ENCODE measurements around the gene CSF2RB. TPM values are rescaled to one million over a fixed set of nuclear protein-coding genes. Genes with fewer than 3 reads are reported as not detected.

The CSF2RB gene
- 0.05 to 0.19 TPM (median 0.08 TPM) in 3 replicates for total RNA-seq
- long read RNA-seq, result 0 reads

GRCh38 chr22:36913427-36914389 lies at the start of gene CSF2RB:
Gene CSF2RB, plus strand, starts transcription at chr22:36913628. Its CDS starts 8,580 bp downstream, at chr22:36922208.
- H3K4me3 Mint-ChIP-seq (ENCODE audit: unreplicated experiment), result peak within 1 kb of the TSS; percentile 10
- no peaks in the 10 kb centered on the region for H3K36me3 Mint-ChIP-seq (ENCODE audit: low read depth)
- H3K9me3 Mint-ChIP-seq (ENCODE audit: low read depth), result no peaks in the 10 kb centered on the region
- TF ChIP-seq, protein P1, sequence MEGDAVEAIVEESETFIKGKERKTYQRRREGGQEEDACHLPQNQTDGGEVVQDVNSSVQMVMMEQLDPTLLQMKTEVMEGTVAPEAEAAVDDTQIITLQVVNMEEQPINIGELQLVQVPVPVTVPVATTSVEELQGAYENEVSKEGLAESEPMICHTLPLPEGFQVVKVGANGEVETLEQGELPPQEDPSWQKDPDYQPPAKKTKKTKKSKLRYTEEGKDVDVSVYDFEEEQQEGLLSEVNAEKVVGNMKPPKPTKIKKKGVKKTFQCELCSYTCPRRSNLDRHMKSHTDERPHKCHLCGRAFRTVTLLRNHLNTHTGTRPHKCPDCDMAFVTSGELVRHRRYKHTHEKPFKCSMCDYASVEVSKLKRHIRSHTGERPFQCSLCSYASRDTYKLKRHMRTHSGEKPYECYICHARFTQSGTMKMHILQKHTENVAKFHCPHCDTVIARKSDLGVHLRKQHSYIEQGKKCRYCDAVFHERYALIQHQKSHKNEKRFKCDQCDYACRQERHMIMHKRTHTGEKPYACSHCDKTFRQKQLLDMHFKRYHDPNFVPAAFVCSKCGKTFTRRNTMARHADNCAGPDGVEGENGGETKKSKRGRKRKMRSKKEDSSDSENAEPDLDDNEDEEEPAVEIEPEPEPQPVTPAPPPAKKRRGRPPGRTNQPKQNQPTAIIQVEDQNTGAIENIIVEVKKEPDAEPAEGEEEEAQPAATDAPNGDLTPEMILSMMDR (IDR thresholded peaks at IDR 0.05), result no peak
- H3K4me1 Mint-ChIP-seq (ENCODE audit: low read depth), result peaks cover 27% of the 10 kb centered on the region
- no peak for DNase-seq (ENCODE audit: low spot score)
- H3K27ac Mint-ChIP-seq (ENCODE audit: unreplicated experiment), result peak within 1 kb of the TSS; percentile 70
- H3K27me3 Mint-ChIP-seq (ENCODE audit: low read depth), result peaks cover 11% of the 10 kb centered on the region

DNA sequence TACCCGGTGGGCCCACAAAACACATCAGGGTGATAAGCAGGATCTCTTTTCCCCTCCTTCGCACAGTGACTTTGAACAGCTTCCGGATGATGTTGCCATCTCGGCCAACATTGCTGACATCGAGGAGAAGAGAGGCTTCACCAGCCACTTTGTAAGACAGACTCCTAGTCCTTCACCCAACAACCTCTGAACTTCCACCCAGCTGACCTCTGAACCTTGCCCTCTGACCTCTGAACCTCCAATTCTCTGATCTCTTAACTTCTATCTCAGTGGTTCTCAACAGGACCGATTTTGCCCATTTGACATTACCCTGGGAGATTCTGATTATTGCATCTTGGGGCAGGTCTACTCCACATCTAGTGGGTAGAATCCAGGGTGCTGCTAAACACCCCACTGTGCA lies 49.4 kb upstream of the CSF2RB start:
- H3K27ac Mint-ChIP-seq (ENCODE audit: unreplicated experiment), result no peak overlapping the region
- peaks cover 41% of the 10 kb centered on the region for H3K27me3 Mint-ChIP-seq (ENCODE audit: low read depth)
- no peaks in the 10 kb centered on the region for H3K4me1 Mint-ChIP-seq (ENCODE audit: low read depth)
- DNase-seq (ENCODE audit: low spot score), result no peak
- no peaks in the 10 kb centered on the region for H3K9me3 Mint-ChIP-seq (ENCODE audit: low read depth)
- H3K36me3 Mint-ChIP-seq (ENCODE audit: low read depth), result no peaks in the 10 kb centered on the region
- H3K4me3 Mint-ChIP-seq (ENCODE audit: unreplicated experiment), result no peak overlapping the region
- TF ChIP-seq, protein P1 (IDR thresholded peaks at IDR 0.05), result no peak

- TF ChIP-seq, protein P1 (IDR thresholded peaks at IDR 0.05), result no peak
- Mint-ChIP-seq H3K9me3 (ENCODE audit: low read depth) (no peaks in the 10 kb centered on the region), H3K4me3 (ENCODE audit: unreplicated experiment) (no peak overlapping the region), H3K27me3 (ENCODE audit: low read depth) (peaks cover 47% of the 10 kb centered on the region), H3K4me1 (ENCODE audit: low read depth) (no peaks in the 10 kb centered on the region), H3K36me3 (ENCODE audit: low read depth) (no peaks in the 10 kb centered on the region), H3K27ac (ENCODE audit: unreplicated experiment) (no peak overlapping the region)
- DNase-seq (ENCODE audit: low spot score), result no peak
These were observed 48.8 kb upstream of the CSF2RB start for GRCh38 chr22:36864454-36865215.

DNA sequence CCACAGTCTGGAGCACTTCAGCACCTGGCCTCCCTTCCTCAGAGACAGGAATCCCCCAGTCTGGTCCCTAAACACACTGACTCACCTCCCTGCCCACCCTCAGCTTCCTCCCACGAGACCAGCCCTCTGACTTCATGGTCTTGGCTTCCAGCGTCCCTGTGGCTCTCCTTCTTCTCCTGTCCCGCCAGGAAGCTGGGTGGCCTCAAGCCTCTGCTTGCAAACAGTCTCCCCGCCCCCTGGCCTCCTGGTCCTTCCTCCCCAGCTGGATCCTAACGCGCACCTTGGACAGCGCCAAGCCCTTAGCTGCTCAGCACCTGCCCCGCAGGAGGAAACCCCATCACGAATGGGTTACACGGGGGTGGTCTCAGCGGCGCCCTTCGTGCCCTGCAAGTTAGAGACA lies 48.1 kb upstream of the CSF2RB start:
- Mint-ChIP-seq H3K36me3 (ENCODE audit: low read depth) (no peaks in the 10 kb centered on the region), H3K4me1 (ENCODE audit: low read depth) (no peaks in the 10 kb centered on the region), H3K27me3 (ENCODE audit: low read depth) (peaks cover 53% of the 10 kb centered on the region), H3K27ac (ENCODE audit: unreplicated experiment) (no peak overlapping the region), H3K4me3 (ENCODE audit: unreplicated experiment) (no peak overlapping the region), H3K9me3 (ENCODE audit: low read depth) (no peaks in the 10 kb centered on the region)
- TF ChIP-seq, protein P1 (IDR thresholded peaks at IDR 0.05), result no peak
- DNase-seq (ENCODE audit: low spot score), result no peak

GRCh38 chr22:36867695-36868094 lies 45.7 kb upstream of the CSF2RB start:
- Mint-ChIP-seq H3K27me3 (ENCODE audit: low read depth) (peaks cover 63% of the 10 kb centered on the region), H3K36me3 (ENCODE audit: low read depth) (no peaks in the 10 kb centered on the region), H3K9me3 (ENCODE audit: low read depth) (no peaks in the 10 kb centered on the region), H3K27ac (ENCODE audit: unreplicated experiment) (no peak overlapping the region), H3K4me3 (ENCODE audit: unreplicated experiment) (no peak overlapping the region), H3K4me1 (ENCODE audit: low read depth) (no peaks in the 10 kb centered on the region)
- DNase-seq (ENCODE audit: low spot score), result no peak
- TF ChIP-seq, protein P1 (IDR thresholded peaks at IDR 0.05), result no peak

All from chondrocyte (in vitro differentiated cells).